HepG2 (cell line): ENCODE data around the gene RPS6KA2.

ENCODE experiments used
- CBFB ChIP-seq: sonication (generic); formaldehyde crosslinking; IDR thresholded peaks from 2 replicates; pipeline ENCODE4 v1.4.0; 2020; ENCODE audit warnings: missing genetic modification reagents
- ELF1 ChIP-seq: sonication (generic); formaldehyde crosslinking; IDR thresholded peaks from 2 replicates; pipeline ENCODE4 v1.4.0; 2020; ENCODE audit warnings: missing genetic modification reagents
- ETV6 ChIP-seq: sonication (generic); formaldehyde crosslinking; conservative IDR thresholded peaks from 2 replicates; pipeline ENCODE4 v1.4.0; 2020; ENCODE audit warnings: missing genetic modification reagents
- IRF1 ChIP-seq: sonication (generic); formaldehyde crosslinking; IDR thresholded peaks from 2 replicates; pipeline ENCODE4 v1.4.0; 2020; ENCODE audit warnings: low read depth, mild to moderate bottlenecking, missing genetic modification reagents
- JUND ChIP-seq: sonication (generic); formaldehyde crosslinking; IDR thresholded peaks from 2 replicates; pipeline ENCODE4 v1.8.0; 2022; ENCODE audit warnings: mild to moderate bottlenecking, missing genetic modification reagents
- MAX ChIP-seq: IDR thresholded peaks from 2 replicates; pipeline ENCODE4 v1.6.1; 2012; ENCODE audit warnings: inconsistent platforms
- NAIF1 ChIP-seq: sonication (generic); formaldehyde crosslinking; IDR thresholded peaks from 2 replicates; pipeline ENCODE4 v1.5.0; 2020; ENCODE audit warnings: mild to moderate bottlenecking, missing genetic modification reagents, borderline replicate concordance
- POLR2A ChIP-seq, 2 experiments: IDR thresholded peaks; 2 replicates each; pipeline ENCODE4 v1.6.1; 2011; ENCODE audit warnings: low read depth in 2 of 2, low read length in 2 of 2, mild to moderate bottlenecking in 1 of 2, moderate library complexity in 1 of 2; ENCODE audit not compliant: insufficient read depth in 1 of 2
- RFX5 ChIP-seq: IDR thresholded peaks from 2 replicates; pipeline ENCODE4 v1.6.1; 2011; ENCODE audit warnings: low read depth, low read length, improper control_type of control experiment
- SOX13 ChIP-seq, 3 experiments: fragments of 450-650 bp in 1 of 3; sonication (generic) in 1 of 3; formaldehyde crosslinking in 1 of 3; IDR thresholded peaks in 2 of 3; conservative IDR thresholded peaks in 1 of 3; 2 replicates each; pipeline versions ENCODE4 v1.5.0 to v1.6.1; 2016 to 2020; ENCODE audit warnings: antibody characterized with exemption in 1 of 3, mild to moderate bottlenecking in 1 of 3, missing compliant biosample characterization in 1 of 3, missing genetic modification reagents in 1 of 3, moderate library complexity in 1 of 3
- TAF1 ChIP-seq: sonication (generic); formaldehyde crosslinking; IDR thresholded peaks from 2 replicates; pipeline ENCODE4 v1.4.0; 2020; ENCODE audit warnings: missing genetic modification reagents
- ZFP36 ChIP-seq: fragments of 150-350 bp; IDR thresholded peaks from 2 replicates; pipeline ENCODE4 v1.6.1; 2018; ENCODE audit warnings: borderline replicate concordance, low read length, low read depth; ENCODE audit not compliant: partially characterized antibody
- ZNF431 ChIP-seq: sonication (generic); formaldehyde crosslinking; IDR thresholded peaks from 2 replicates; pipeline ENCODE4 v1.9.0; 2022; ENCODE audit warnings: missing genetic modification reagents, low read depth, mild to moderate bottlenecking, borderline replicate concordance
- TF ChIP-seq, protein P1 (sequence below): sonication (generic); formaldehyde crosslinking; IDR thresholded peaks from 2 replicates; pipeline ENCODE4 v1.5.0; 2020; ENCODE audit warnings: mild to moderate bottlenecking, missing genetic modification reagents, moderate library complexity

DNA sequence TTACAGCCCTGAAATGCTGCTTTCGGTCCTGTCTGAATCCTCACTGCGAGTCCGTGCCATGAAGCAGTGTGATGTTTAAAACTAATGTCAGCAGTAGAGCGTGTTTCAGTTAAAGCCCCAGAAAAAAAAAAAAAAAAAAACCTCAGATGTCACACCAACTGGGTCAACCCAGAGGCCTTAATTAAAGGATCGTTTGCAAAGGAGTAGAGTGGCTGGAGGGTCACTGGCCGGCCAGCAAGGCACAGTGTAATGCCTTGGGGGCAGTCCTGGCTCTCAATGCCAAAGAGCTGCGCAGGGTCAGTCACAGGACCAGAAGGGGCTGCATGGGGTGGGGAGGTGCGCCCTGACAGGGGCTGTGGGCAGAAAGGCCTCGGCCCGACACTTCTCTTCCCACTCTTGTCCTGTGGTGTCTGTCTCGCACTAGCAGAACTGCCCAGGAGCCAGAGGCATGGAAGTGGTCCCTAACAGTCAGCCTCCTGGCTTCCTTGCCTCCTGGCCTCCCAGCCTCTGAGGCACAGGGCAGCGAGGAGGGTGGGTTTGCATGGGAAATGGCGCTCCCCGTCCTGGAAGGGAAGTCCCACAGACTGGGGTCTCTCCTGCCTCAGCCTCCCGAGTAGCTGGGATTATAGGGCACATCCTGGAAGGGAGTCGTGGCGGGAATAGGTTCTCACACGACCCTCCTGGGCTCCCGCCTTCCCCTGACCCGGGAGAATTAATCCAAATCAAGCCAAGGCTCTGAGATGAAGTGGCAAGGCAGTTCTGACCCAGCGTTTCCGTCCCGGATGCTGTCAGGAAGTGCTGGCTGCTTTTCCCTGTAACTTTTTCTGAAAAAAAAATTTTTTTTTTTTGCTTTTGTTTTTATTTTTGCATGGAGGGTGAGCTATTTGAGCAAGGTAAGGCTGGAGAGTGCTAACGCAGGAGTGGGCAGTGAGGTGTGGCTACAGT lies 190.6 kb downstream of the RPS6KA2 start:
- TF ChIP-seq, protein P1, sequence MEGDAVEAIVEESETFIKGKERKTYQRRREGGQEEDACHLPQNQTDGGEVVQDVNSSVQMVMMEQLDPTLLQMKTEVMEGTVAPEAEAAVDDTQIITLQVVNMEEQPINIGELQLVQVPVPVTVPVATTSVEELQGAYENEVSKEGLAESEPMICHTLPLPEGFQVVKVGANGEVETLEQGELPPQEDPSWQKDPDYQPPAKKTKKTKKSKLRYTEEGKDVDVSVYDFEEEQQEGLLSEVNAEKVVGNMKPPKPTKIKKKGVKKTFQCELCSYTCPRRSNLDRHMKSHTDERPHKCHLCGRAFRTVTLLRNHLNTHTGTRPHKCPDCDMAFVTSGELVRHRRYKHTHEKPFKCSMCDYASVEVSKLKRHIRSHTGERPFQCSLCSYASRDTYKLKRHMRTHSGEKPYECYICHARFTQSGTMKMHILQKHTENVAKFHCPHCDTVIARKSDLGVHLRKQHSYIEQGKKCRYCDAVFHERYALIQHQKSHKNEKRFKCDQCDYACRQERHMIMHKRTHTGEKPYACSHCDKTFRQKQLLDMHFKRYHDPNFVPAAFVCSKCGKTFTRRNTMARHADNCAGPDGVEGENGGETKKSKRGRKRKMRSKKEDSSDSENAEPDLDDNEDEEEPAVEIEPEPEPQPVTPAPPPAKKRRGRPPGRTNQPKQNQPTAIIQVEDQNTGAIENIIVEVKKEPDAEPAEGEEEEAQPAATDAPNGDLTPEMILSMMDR (CRISPR knock-in tag) = no peak
- TF ChIP-seq ETV6 (CRISPR knock-in tag) (no peak), IRF1 (no peak), POLR2A (IDR thresholded peaks at IDR 0.05; ENCODE audit: insufficient read depth in 1 of 2, low read depth in 2 of 2, low read length in 2 of 2) (no peak), RFX5 (no peak), CBFB (no peak), ZNF431 (CRISPR knock-in tag) (no peak), SOX13 (IDR thresholded peaks at IDR 0.05) (no peak), SOX13 (CRISPR knock-in tag; conservative IDR thresholded peaks at IDR 0.05 in 1 of 2, IDR thresholded peaks at IDR 0.05 in 1 of 2) (no peak), JUND (CRISPR knock-in tag) (no peak), MAX (no peak), NAIF1 (no peak), TAF1 (CRISPR knock-in tag) (no peak), ELF1 (CRISPR knock-in tag) (no peak), ZFP36 (no peak)
